Gastroesophageal sphincter (tissue), 4 donors: ENCODE results near the gene INPP5A. TPM values are rescaled to one million over a fixed set of nuclear protein-coding genes. Genes with fewer than 3 reads are reported as not detected.
"Not testable (repeated sequence)": the region's sequence is repeated elsewhere in the genome, so short reads cannot be mapped to it uniquely, and the experiment has no call there.

ENCODE experiments used
- ATAC-seq: fragments of 150-250 bp; one replicate; pipeline ENCODE4 v1.9.1; 2016; ENCODE audit warnings: mild to moderate bottlenecking, moderate library complexity
- H3K27ac ChIP-seq, 4 donors: fragments of 200-600 bp; sonication (generic) in 3 of 4; 1 replicate in 3 of 4; 2 replicates in 1 of 4; pipeline ENCODE4 v1.5.1; 2016 to 2019
- H3K27me3 ChIP-seq: fragments of 200-600 bp; sonication (generic); one replicate; pipeline ENCODE4 v1.5.1; 2019
- H3K36me3 ChIP-seq, 2 donors: fragments of 200-600 bp; sonication (generic); one replicate each; pipeline ENCODE4 v1.5.1; 2019; ENCODE audit warnings: control low read depth in 1 of 2
- H3K4me1 ChIP-seq, 3 donors: fragments of 200-600 bp; sonication (generic); 1 replicate in 2 of 3; 2 replicates in 1 of 3; pipeline ENCODE4 v1.5.1; 2016 to 2019; ENCODE audit warnings: control low read depth in 2 of 3
- H3K4me3 ChIP-seq, 2 donors: fragments of 200-600 bp; sonication (generic); one replicate each; pipeline ENCODE4 v1.5.1; 2019; ENCODE audit warnings: mild to moderate bottlenecking in 1 of 2, moderate library complexity in 1 of 2
- H3K9me3 ChIP-seq, 3 donors: fragments of 200-600 bp; sonication (generic); one replicate each; pipeline ENCODE4 v1.5.1; 2017 to 2019; ENCODE audit warnings: control low read depth in 2 of 3
- CTCF ChIP-seq, 4 experiments: fragments of 200-600 bp in 2 of 4; fragments of 450-650 bp in 2 of 4; sonication (generic) in 1 of 4; IDR thresholded peaks; one replicate each; pipeline ENCODE4 v1.5.1; 2017 to 2019; ENCODE audit warnings: antibody characterized with exemption in 4 of 4, mild to moderate bottlenecking in 2 of 4, moderate library complexity in 2 of 4
- EP300 ChIP-seq: sonication (generic); formaldehyde crosslinking; IDR thresholded peaks from one replicate; pipeline ENCODE4 v1.6.1; 2017; ENCODE audit warnings: antibody characterized with exemption, mild to moderate bottlenecking
- POLR2A ChIP-seq, 2 donors: fragments of 450-650 bp; IDR thresholded peaks; one replicate each; pipeline ENCODE4 v1.6.1; 2017; ENCODE audit warnings: antibody characterized with exemption in 2 of 2, mild to moderate bottlenecking in 2 of 2, moderate library complexity in 1 of 2
- POLR2AphosphoS5 ChIP-seq: sonication (generic); formaldehyde crosslinking; IDR thresholded peaks from one replicate; pipeline ENCODE4 v1.6.1; 2017; ENCODE audit warnings: antibody characterized with exemption
- WGBS, 2 donors: methylation state at CpG; one replicate each; pipeline ENCODE4 v1.1.5; 2018; ENCODE audit warnings: low coverage in 1 of 2; 5-methylcytosine and 5-hydroxymethylcytosine counted together
- total RNA-seq, 4 donors: library from RNA; depleted of rRNA; stranded (reverse); fragments of >200 nt; gene quantifications; one replicate each; pipeline ENCODE4 v1.1.0, GENCODE V29; 2016

Gene INPP5A
- total RNA-seq, 4 donors from 2014 or later = 111 to 288 (median 215) TPM

GRCh38 chr10:132500781-132501415 lies 36.7 kb upstream of the INPP5A start:
- no peaks in the 10 kb centered on the region for H3K27me3 ChIP-seq
- 86 to 89% methylated on average over 14 of the region's 14 CpGs for WGBS, 2 donors
- H3K9me3 ChIP-seq = no peaks in the 10 kb centered on the region
- H3K4me3 ChIP-seq = no peak overlapping the region
- H3K36me3 ChIP-seq = no peaks in the 10 kb centered on the region
- peaks cover 0 to 13% (median 0%) of the 10 kb centered on the region in 3 donors for H3K4me1 ChIP-seq
- TF ChIP-seq POLR2AphosphoS5 (no peak), EP300 (no peak), CTCF (IDR thresholded peaks at IDR 0.05) (no peak), POLR2A (IDR thresholded peaks at IDR 0.05) (no peak)
- H3K27ac ChIP-seq = no peak overlapping the region
- ATAC-seq = no peak

GRCh38 chr10:132502544-132503300 lies 34.9 kb upstream of the INPP5A start:
- Histone ChIP-seq H3K9me3 (no peaks in the 10 kb centered on the region), H3K36me3 (no peaks in the 10 kb centered on the region), H3K27ac (no peak overlapping the region), H3K4me3 (no peak overlapping the region), H3K4me1 (peaks cover 0 to 20% (median 6%) of the 10 kb centered on the region in 3 donors), H3K27me3 (no peaks in the 10 kb centered on the region)
- ATAC-seq = no peak
- TF ChIP-seq CTCF (IDR thresholded peaks at IDR 0.05) = no peak
- WGBS, 2 donors = 90 to 100% methylated on average over 2 to 9 of the region's 32 CpGs

- Histone ChIP-seq H3K36me3 (no peaks in the 10 kb centered on the region), H3K9me3 (no peaks in the 10 kb centered on the region), H3K4me3 (no peak overlapping the region), H3K27ac (peak overlapping the region in 1 of 4 donors; percentile 42), H3K4me1 (peaks cover 0 to 31% (median 16%) of the 10 kb centered on the region in 3 donors), H3K27me3 (no peaks in the 10 kb centered on the region)
- no CpG with 5 or more reads among the region's 15 CpGs for WGBS, 2 donors
- no peak for ATAC-seq
- TF ChIP-seq POLR2A (IDR thresholded peaks at IDR 0.05) (no peak), CTCF (IDR thresholded peaks at IDR 0.05) (no peak), EP300 (no peak), POLR2AphosphoS5 (no peak)
These were observed 33.8 kb upstream of the INPP5A start for GRCh38 chr10:132503581-132504421.

GRCh38 chr10:132504501-132505272 lies 32.9 kb upstream of the INPP5A start:
- no peak for ATAC-seq
- Histone ChIP-seq H3K27ac (peak overlapping the region in 1 of 4 donors; percentile 42), H3K36me3 (no peaks in the 10 kb centered on the region), H3K27me3 (no peaks in the 10 kb centered on the region), H3K4me1 (peaks cover 0 to 38% (median 18%) of the 10 kb centered on the region in 3 donors), H3K9me3 (no peaks in the 10 kb centered on the region), H3K4me3 (no peak overlapping the region)
- 100% methylated on average over 1 of the region's 14 CpGs; no CpG with 5 or more reads in 1 of the 2 donors for WGBS, 2 donors
- TF ChIP-seq CTCF (IDR thresholded peaks at IDR 0.05) (no peak), POLR2AphosphoS5 (no peak), POLR2A (IDR thresholded peaks at IDR 0.05) (no peak), EP300 (no peak)

- not testable (repeated sequence) for H3K27me3 ChIP-seq, H3K9me3 ChIP-seq, H3K36me3 ChIP-seq, H3K4me3 ChIP-seq, ATAC-seq
- 60% methylated on average over 1 of the region's 23 CpGs; no CpG with 5 or more reads in 1 of the 2 donors for WGBS, 2 donors
- H3K27ac ChIP-seq = peak overlapping the region in 2 of 4 donors; percentile 38 to 64
- H3K4me1 ChIP-seq = peaks cover 0 to 45% (median 18%) of the 10 kb centered on the region in 3 donors
These were observed 32.0 kb upstream of the INPP5A start for GRCh38 chr10:132505546-132505945.
